ENCODE data around the gene CCDC126. TPM values are rescaled to one million over a fixed set of nuclear protein-coding genes. Genes with fewer than 3 reads are reported as not detected.

Gene CCDC126
- total and polyA plus RNA-seq, 2 of the 8 experiments (the other 6 are each of a cell fraction or from before 2014, with no cell fraction given), result 1.4 to 5.3 TPM

GRCh38 chr7:23590529-23590928 is 6.7 kb upstream of the CCDC126 start:
- H2BK15ac ChIP-seq (ENCODE audit: low read length), result no peak overlapping the region
- H3K27ac ChIP-seq (ENCODE audit: low read depth, low read length), result no peak overlapping the region
- no peak overlapping the region for H3K4ac ChIP-seq (replicated peaks; ENCODE audit: insufficient read length, low read depth, low read length)
- TF ChIP-seq GTF2F1 (IDR thresholded peaks at IDR 0.05; ENCODE audit: borderline replicate concordance, low read depth, low read length), result no peak
- no peak for TF ChIP-seq CTBP2 (IDR thresholded peaks at IDR 0.05; ENCODE audit: borderline replicate concordance, insufficient read depth, insufficient read length, low read length)
- no peaks in the 10 kb centered on the region for H4K20me1 ChIP-seq (replicated peaks in 1 of 2; ENCODE audit: control insufficient read depth in 1 of 2, insufficient read depth in 2 of 2, low read length in 2 of 2)
- H2BK20ac ChIP-seq (ENCODE audit: low read length), result no peak overlapping the region
- no peak overlapping the region for H3K18ac ChIP-seq (ENCODE audit: extremely low read depth, low read length)
- H2BK12ac ChIP-seq (ENCODE audit: low read depth, low read length), result no peak overlapping the region
- no peak overlapping the region for H3K4me3 ChIP-seq (ENCODE audit: extremely low read depth in 1 of 4, insufficient read depth in 2 of 4, low read depth in 3 of 4, low read length in 4 of 4)
- H3K9ac ChIP-seq (replicated peaks in 1 of 4; ENCODE audit: extremely low read depth in 1 of 4, low read depth in 3 of 4, low read length in 3 of 4), result no peak overlapping the region
- H4K91ac ChIP-seq (replicated peaks; ENCODE audit: insufficient read length, low read length), result no peak overlapping the region
- H3K4me2 ChIP-seq (ENCODE audit: insufficient read depth in 1 of 2, low read depth in 2 of 2, low read length in 2 of 2), result no peak overlapping the region
- H4K5ac ChIP-seq (ENCODE audit: insufficient read length, low read depth, low read length), result no peak overlapping the region
- no peaks in the 10 kb centered on the region for H3K23me2 ChIP-seq (ENCODE audit: low read depth, low read length)
- peaks cover 0 to under 1% (median 0%) of the 10 kb centered on the region in 4 experiments; a peak in 2 of 7 replicates for H3K27me3 ChIP-seq (replicated peaks in 1 of 4; ENCODE audit: control insufficient read depth in 3 of 4, extremely low read depth in 1 of 4, insufficient read depth in 3 of 4, low read length in 3 of 4)
- no peak overlapping the region for H2BK120ac ChIP-seq (replicated peaks; ENCODE audit: low read depth, low read length)
- H3K56ac ChIP-seq (replicated peaks; ENCODE audit: insufficient read length, low read depth, low read length), result no peak overlapping the region
- POLR2A ChIA-PET (ENCODE audit: partially characterized antibody), result no interaction called here
- no peaks in the 10 kb centered on the region for H3K79me2 ChIP-seq (ENCODE audit: control insufficient read depth in 1 of 2, insufficient read depth in 2 of 2, low read length in 2 of 2)
- no peaks in the 10 kb centered on the region for H3K79me1 ChIP-seq (ENCODE audit: low read depth, low read length)
- H2AFZ ChIP-seq (ENCODE audit: low read length), result no peak overlapping the region
- H2BK5ac ChIP-seq (ENCODE audit: low read depth, low read length), result no peak overlapping the region
- no peak overlapping the region for H3K23ac ChIP-seq (ENCODE audit: insufficient read length)
- CTCF ChIA-PET (ENCODE audit: partially characterized antibody), result interaction anchor here (1.0 kb wide), 2 partner anchors 8 to 11 kb away, joined by 3 to 4 read pairs; no protein-coding TSS in a partner anchor
- 78% methylated on average over 1 of the region's 1 CpG; no CpG with 5 or more reads in 1 of the 2 experiments for WGBS, 2 experiments (ENCODE audit: extremely low coverage in 1 of 2, insufficient coverage in 1 of 2, insufficient read length in 1 of 2, insufficient replicate concordance in 2 of 2, low coverage in 1 of 2, low lambda C conversion rate in 2 of 2, missing lambda C conversion rate in 1 of 2)
- no peak overlapping the region for H3K14ac ChIP-seq (ENCODE audit: insufficient read length)
- no peaks in the 10 kb centered on the region for H3K4me1 ChIP-seq (replicated peaks in 1 of 4; ENCODE audit: control insufficient read depth in 3 of 4, insufficient read depth in 4 of 4, low read length in 3 of 4)
- no peak overlapping the region for H2AK5ac ChIP-seq (ENCODE audit: low read depth, low read length)
- H3K9me3 ChIP-seq (ENCODE audit: insufficient read depth in 2 of 2, low read depth in 1 of 2, low read length in 1 of 2), result no peaks in the 10 kb centered on the region
- no peaks in the 10 kb centered on the region for H3K36me3 ChIP-seq (ENCODE audit: control insufficient read depth in 2 of 4, insufficient read depth in 4 of 4, low read length in 3 of 4)
- FAIRE-seq, result no peak
- no peak overlapping the region for H4K8ac ChIP-seq (ENCODE audit: extremely low read depth, insufficient read depth, low read length)
- no peak for DNase-seq (ENCODE audit: low read depth in 1 of 2, low spot score in 2 of 2)
